CD4-positive, alpha-beta T cell (primary cell): ENCODE results near the gene CCDC50. TPM values are rescaled to one million over a fixed set of nuclear protein-coding genes. Genes with fewer than 3 reads are reported as not detected.

ENCODE experiments used
- ATAC-seq: fragments of 200-7000 bp; cut with Tn5 transposase; one replicate; pipeline ENCODE4 v1.10.0; 2022; ENCODE audit warnings: mild to moderate bottlenecking; ENCODE audit not compliant: poor library complexity
- CTCF ChIA-PET: fragments of 350-600 bp; sonication (Branson Sonifier 250); formaldehyde crosslinking; loops from one replicate; lab custom pipeline; 2021; ENCODE audit warnings: antibody characterized with exemption, inconsistent platforms; lab: Charles Lee
- POLR2A ChIA-PET: fragments of 350-600 bp; sonication (Branson Sonifier 250); formaldehyde crosslinking; loops from one replicate; lab custom pipeline; 2021; ENCODE audit warnings: antibody characterized with exemption, inconsistent platforms; lab: Charles Lee
- DNase-seq, 14 experiments: peaks; one replicate each; pipeline ENCODE4 v3.0.0-alpha.2; 2013 to 2020; ENCODE audit warnings: mixed read lengths in 2 of 14
- H3K27ac ChIP-seq, 2 donors: one replicate each; pipeline versions ENCODE4 v1.5.1 to v1.7.0; 2013; ENCODE audit warnings: low read length in 2 of 2, low read depth in 1 of 2, mild to moderate bottlenecking in 1 of 2
- H3K27me3 ChIP-seq, 2 experiments: 1 replicate in 1 of 2; 2 replicates in 1 of 2; pipeline versions ENCODE4 v1.6.1 to v1.7.0; 2013; ENCODE audit warnings: low read length in 2 of 2, control low read depth in 1 of 2, mild to moderate bottlenecking in 1 of 2, moderate library complexity in 1 of 2; ENCODE audit not compliant: insufficient read depth in 2 of 2, control insufficient read depth in 1 of 2
- H3K36me3 ChIP-seq: one replicate; pipeline ENCODE4 v1.6.1; 2013; ENCODE audit warnings: low read length, control low read depth; ENCODE audit not compliant: insufficient read depth
- H3K4me1 ChIP-seq: one replicate; pipeline ENCODE4 v1.6.1; 2013; ENCODE audit warnings: low read length, control low read depth; ENCODE audit not compliant: insufficient read depth
- H3K4me3 ChIP-seq: one replicate; pipeline ENCODE4 v1.5.1; 2013; ENCODE audit warnings: mild to moderate bottlenecking, low read length, moderate library complexity
- H3K9me3 ChIP-seq, 2 experiments: 1 replicate in 1 of 2; 2 replicates in 1 of 2; pipeline versions ENCODE4 v1.6.1 to v1.7.0; 2013; ENCODE audit warnings: low read length in 2 of 2, mild to moderate bottlenecking in 2 of 2, control low read depth in 1 of 2, moderate library complexity in 1 of 2; ENCODE audit not compliant: control insufficient read depth in 1 of 2, insufficient read depth in 1 of 2
- H3K27ac Mint-ChIP-seq: one replicate; pipeline ENCODE4 v1.8.0; 2020; ENCODE audit warnings: mixed read lengths
- H3K27me3 Mint-ChIP-seq: one replicate; pipeline ENCODE4 v1.8.0; 2021; ENCODE audit warnings: mixed read lengths
- H3K36me3 Mint-ChIP-seq: one replicate; pipeline ENCODE4 v1.8.0; 2021; ENCODE audit warnings: low read depth, mixed read lengths
- H3K4me1 Mint-ChIP-seq: one replicate; pipeline ENCODE4 v1.8.0; 2021; ENCODE audit warnings: low read depth, mixed read lengths
- H3K4me3 Mint-ChIP-seq: one replicate; pipeline ENCODE4 v1.8.0; 2020; ENCODE audit warnings: mild to moderate bottlenecking, mixed read lengths
- H3K9me3 Mint-ChIP-seq: one replicate; pipeline ENCODE4 v1.8.0; 2020; ENCODE audit warnings: mixed read lengths
- intact Hi-C, 2 experiments: fragments of 100-400 bp; cut with DNase I in 1 of 2; cut with micrococcal nuclease in 1 of 2; formaldehyde crosslinking; loops; one replicate each; pipeline versions ENCODE4 v1.15.1 to v1.9.0; 2023 to 2025; cut with DNase I, micrococcal nuclease
- total RNA-seq, 174 experiments: library from RNA in 2 of 174; stranded (reverse) in 2 of 174; gene quantifications; one replicate each; pipeline ENCODE4 v1.2.3 and lab custom pipeline; 2021 to 2026
- TF ChIP-seq, protein P1 (sequence below): fragments of 200-600 bp; IDR thresholded peaks from one replicate; pipeline ENCODE4 v1.8.0; 2022; ENCODE audit warnings: antibody characterized with exemption, mild to moderate bottlenecking

CCDC50 gene
- total RNA-seq, 2 experiments from 2014 or later: 16.7 to 16.8 TPM

DNA sequence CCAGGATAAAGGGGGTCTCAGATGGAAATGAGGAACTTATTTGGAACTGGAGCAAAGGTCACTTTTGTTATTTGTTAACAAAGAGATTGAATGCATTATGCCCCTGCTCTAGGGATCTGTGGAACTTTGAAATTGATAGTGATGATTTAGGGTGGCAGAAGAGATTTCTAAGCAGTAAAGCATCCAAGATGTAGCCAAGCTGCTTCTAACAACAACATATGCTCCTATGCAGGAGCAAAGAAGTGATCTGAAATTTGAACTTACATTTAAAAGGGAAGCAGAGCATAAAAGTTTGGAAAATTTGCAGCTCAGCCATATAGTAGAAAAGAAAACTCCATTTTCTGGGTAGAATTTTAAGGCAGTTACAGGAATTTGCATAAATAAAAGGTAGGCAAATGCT is 30.3 kb upstream of the CCDC50 start:
- Mint-ChIP-seq H3K4me1 (no peaks in the 10 kb centered on the region), H3K4me3 (no peak overlapping the region), H3K9me3 (no peaks in the 10 kb centered on the region), H3K27me3 (no peaks in the 10 kb centered on the region), H3K27ac (no peak overlapping the region), H3K36me3 (no peaks in the 10 kb centered on the region)
- H3K4me1 ChIP-seq: no peaks in the 10 kb centered on the region
- intact Hi-C loops: no loop called here
- DNase-seq (no peak), ATAC-seq (no peak)
- ChIA-PET CTCF (no interaction called here), POLR2A (no interaction called here)
- peaks cover 0 to 4% of the 10 kb centered on the region in 2 experiments for H3K9me3 ChIP-seq
- H3K4me3 ChIP-seq: no peak overlapping the region
- no peaks in the 10 kb centered on the region for H3K36me3 ChIP-seq
- TF ChIP-seq, protein P1, sequence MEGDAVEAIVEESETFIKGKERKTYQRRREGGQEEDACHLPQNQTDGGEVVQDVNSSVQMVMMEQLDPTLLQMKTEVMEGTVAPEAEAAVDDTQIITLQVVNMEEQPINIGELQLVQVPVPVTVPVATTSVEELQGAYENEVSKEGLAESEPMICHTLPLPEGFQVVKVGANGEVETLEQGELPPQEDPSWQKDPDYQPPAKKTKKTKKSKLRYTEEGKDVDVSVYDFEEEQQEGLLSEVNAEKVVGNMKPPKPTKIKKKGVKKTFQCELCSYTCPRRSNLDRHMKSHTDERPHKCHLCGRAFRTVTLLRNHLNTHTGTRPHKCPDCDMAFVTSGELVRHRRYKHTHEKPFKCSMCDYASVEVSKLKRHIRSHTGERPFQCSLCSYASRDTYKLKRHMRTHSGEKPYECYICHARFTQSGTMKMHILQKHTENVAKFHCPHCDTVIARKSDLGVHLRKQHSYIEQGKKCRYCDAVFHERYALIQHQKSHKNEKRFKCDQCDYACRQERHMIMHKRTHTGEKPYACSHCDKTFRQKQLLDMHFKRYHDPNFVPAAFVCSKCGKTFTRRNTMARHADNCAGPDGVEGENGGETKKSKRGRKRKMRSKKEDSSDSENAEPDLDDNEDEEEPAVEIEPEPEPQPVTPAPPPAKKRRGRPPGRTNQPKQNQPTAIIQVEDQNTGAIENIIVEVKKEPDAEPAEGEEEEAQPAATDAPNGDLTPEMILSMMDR: no peak
- H3K27ac ChIP-seq: no peak overlapping the region
- no peaks in the 10 kb centered on the region for H3K27me3 ChIP-seq

DNA sequence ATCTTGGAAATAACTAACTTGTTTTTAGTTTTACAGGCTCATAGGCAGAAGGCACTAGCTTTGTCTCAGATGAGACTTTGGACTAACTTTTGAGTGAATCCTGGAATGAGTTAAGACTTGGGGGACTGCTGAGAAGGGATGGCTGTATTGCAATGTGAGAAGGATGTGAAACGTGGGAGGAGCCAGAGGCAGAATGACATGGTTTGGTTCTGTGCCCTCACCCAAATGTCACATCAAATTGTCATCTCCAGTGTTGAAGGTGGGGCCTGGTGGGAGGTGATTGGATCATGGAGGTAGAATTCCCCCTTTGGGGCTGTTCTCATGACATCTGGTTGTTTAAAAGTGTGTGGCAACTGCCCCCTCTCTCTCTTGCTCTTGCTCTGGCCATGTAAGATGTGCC is 28.8 kb upstream of the CCDC50 start:
- Mint-ChIP-seq H3K4me1 (no peaks in the 10 kb centered on the region), H3K9me3 (no peaks in the 10 kb centered on the region), H3K4me3 (no peak overlapping the region), H3K27me3 (no peaks in the 10 kb centered on the region), H3K36me3 (no peaks in the 10 kb centered on the region), H3K27ac (no peak overlapping the region)
- Histone ChIP-seq H3K4me1 (no peaks in the 10 kb centered on the region), H3K27ac (no peak overlapping the region), H3K9me3 (peaks cover 0 to 4% of the 10 kb centered on the region in 2 experiments), H3K4me3 (no peak overlapping the region), H3K36me3 (no peaks in the 10 kb centered on the region), H3K27me3 (no peaks in the 10 kb centered on the region)
- no peak for ATAC-seq
- intact Hi-C loops: no loop called here
- DNase-seq: peak in 1 of 14 experiments; percentile 6
- ChIA-PET CTCF (no interaction called here), POLR2A (no interaction called here)
- TF ChIP-seq, protein P1: no peak

GRCh38 chr3:191301017-191301416 is 28.2 kb upstream of the CCDC50 start:
- Histone ChIP-seq H3K9me3 (peaks cover 0 to 4% of the 10 kb centered on the region in 2 experiments), H3K36me3 (no peaks in the 10 kb centered on the region), H3K4me3 (no peak overlapping the region), H3K27me3 (no peaks in the 10 kb centered on the region), H3K27ac (no peak overlapping the region), H3K4me1 (no peaks in the 10 kb centered on the region)
- no peak overlapping the region for H3K4me3 Mint-ChIP-seq
- H3K4me1 Mint-ChIP-seq: no peaks in the 10 kb centered on the region
- intact Hi-C loops: no loop called here
- POLR2A ChIA-PET: no interaction called here
- no peaks in the 10 kb centered on the region for H3K9me3 Mint-ChIP-seq
- no peaks in the 10 kb centered on the region for H3K27me3 Mint-ChIP-seq
- H3K27ac Mint-ChIP-seq: no peak overlapping the region
- H3K36me3 Mint-ChIP-seq: no peaks in the 10 kb centered on the region
- TF ChIP-seq, protein P1: no peak
- peak in 1 of 14 experiments; percentile 10 for DNase-seq
- ATAC-seq: no peak
- CTCF ChIA-PET: no interaction called here
